H1 (cell line): ENCODE measurements around the gene C19orf12. TPM values are rescaled to one million over a fixed set of nuclear protein-coding genes. Genes with fewer than 3 reads are reported as not detected.

Experiments used
- CTCF ChIA-PET: fragments of 300-600 bp; sonication (Branson Sonifier 250); formaldehyde crosslinking; loops from one replicate; lab custom pipeline; 2021; ENCODE audit not compliant: partially characterized antibody; lab: Charles Lee
- POLR2A ChIA-PET: fragments of 300-600 bp; sonication (Branson Sonifier 250); formaldehyde crosslinking; loops from one replicate; lab custom pipeline; 2021; ENCODE audit warnings: inconsistent platforms; ENCODE audit not compliant: partially characterized antibody; lab: Charles Lee
- DNase-seq, 2 experiments: peaks; one replicate each; pipeline versions ENCODE4 v3.0.0 to v3.0.0-alpha.2; 2010 to 2022; ENCODE audit warnings: low spot score in 2 of 2, low read depth in 1 of 2, mixed read lengths in 1 of 2
- FAIRE-seq: peaks from 2 replicates; lab custom pipeline; 2011; peaks lifted over from hg19 to GRCh38; lab: Jason Lieb, UNC
- H2AFZ ChIP-seq: 2 replicates; pipeline ENCODE4 v1.8.1; 2012; ENCODE audit warnings: low read length, inconsistent platforms
- H2AK5ac ChIP-seq: 2 replicates; pipeline ENCODE4 v1.6.1; 2013; ENCODE audit warnings: low read depth, low read length
- H2BK120ac ChIP-seq: replicated peaks from 2 replicates; pipeline ENCODE3; 2013; ENCODE audit warnings: low read depth, low read length, inconsistent platforms
- H2BK12ac ChIP-seq: 2 replicates; pipeline ENCODE4 v1.6.1; 2013; ENCODE audit warnings: low read depth, low read length
- H2BK15ac ChIP-seq: 2 replicates; pipeline ENCODE4 v1.6.1; 2013; ENCODE audit warnings: low read length
- H2BK20ac ChIP-seq: 2 replicates; pipeline ENCODE4 v1.6.1; 2013; ENCODE audit warnings: low read length
- H2BK5ac ChIP-seq: 2 replicates; pipeline ENCODE4 v1.6.1; 2013; ENCODE audit warnings: low read depth, low read length
- H3K14ac ChIP-seq: 2 replicates; pipeline ENCODE4 v1.6.1; 2013; ENCODE audit warnings: inconsistent platforms; ENCODE audit not compliant: insufficient read length
- H3K18ac ChIP-seq: 2 replicates; pipeline ENCODE4 v1.6.1; 2013; ENCODE audit warnings: low read length; ENCODE audit errors: extremely low read depth
- H3K23ac ChIP-seq: 2 replicates; pipeline ENCODE4 v1.6.1; 2013; ENCODE audit warnings: inconsistent platforms; ENCODE audit not compliant: insufficient read length
- H3K23me2 ChIP-seq: 2 replicates; pipeline ENCODE4 v1.6.1; 2013; ENCODE audit warnings: low read depth, low read length
- H3K27ac ChIP-seq: 2 replicates; pipeline ENCODE4 v1.6.1; 2011; ENCODE audit warnings: low read depth, low read length, inconsistent platforms
- H3K27me3 ChIP-seq, 4 experiments: replicated peaks in 1 of 4; 1 replicate in 1 of 4; 2 replicates in 3 of 4; pipeline versions ENCODE4 v1.6.1 to v1.8.1; 2011 to 2013; ENCODE audit warnings: low read length in 3 of 4, mild to moderate bottlenecking in 3 of 4, inconsistent platforms in 2 of 4, mixed read lengths in 2 of 4, moderate library complexity in 1 of 4; ENCODE audit not compliant: control insufficient read depth in 3 of 4, insufficient read depth in 3 of 4; ENCODE audit errors: extremely low read depth in 1 of 4
- H3K36me3 ChIP-seq, 4 experiments: 2 replicates each; pipeline versions ENCODE4 v1.6.1 to v1.8.1; 2011 to 2013; ENCODE audit warnings: mild to moderate bottlenecking in 4 of 4, low read length in 3 of 4, moderate library complexity in 2 of 4, control low read depth in 1 of 4, inconsistent platforms in 1 of 4; ENCODE audit not compliant: insufficient read depth in 4 of 4, control insufficient read depth in 2 of 4
- H3K4ac ChIP-seq: replicated peaks from 2 replicates; pipeline ENCODE3; 2013; ENCODE audit warnings: low read length, low read depth, mixed read lengths, inconsistent platforms; ENCODE audit not compliant: insufficient read length
- H3K4me1 ChIP-seq, 4 experiments: replicated peaks in 1 of 4; 1 replicate in 1 of 4; 2 replicates in 3 of 4; pipeline versions ENCODE4 v1.6.1 to v1.8.1; 2011 to 2013; ENCODE audit warnings: low read length in 3 of 4, inconsistent platforms in 2 of 4, mixed read lengths in 1 of 4; ENCODE audit not compliant: insufficient read depth in 4 of 4, control insufficient read depth in 3 of 4
- H3K4me2 ChIP-seq, 2 experiments: 2 replicates each; pipeline versions ENCODE4 v1.6.1 to v1.8.1; 2011 to 2013; ENCODE audit warnings: low read depth in 2 of 2, low read length in 2 of 2, control low read depth in 1 of 2, inconsistent platforms in 1 of 2, mild to moderate bottlenecking in 1 of 2; ENCODE audit not compliant: insufficient read depth in 1 of 2
- H3K4me3 ChIP-seq, 4 experiments: fragments of 200-600, 300-600 bp in 1 of 4; sonication (generic), shearing (Covaris generic), sonication (Bioruptor Twin) in 1 of 4; 2 replicates each; pipeline versions ENCODE4 v1.5.1 to v1.8.1; 2011 to 2016; ENCODE audit warnings: low read length in 4 of 4, low read depth in 3 of 4, control low read depth in 2 of 4, inconsistent platforms in 2 of 4, mild to moderate bottlenecking in 2 of 4, mixed read lengths in 1 of 4, moderate library complexity in 1 of 4; ENCODE audit not compliant: insufficient read depth in 2 of 4; ENCODE audit errors: extremely low read depth in 1 of 4
- H3K56ac ChIP-seq: replicated peaks from 2 replicates; pipeline ENCODE3; 2013; ENCODE audit warnings: low read depth, mild to moderate bottlenecking, mixed read lengths, low read length, inconsistent platforms; ENCODE audit not compliant: insufficient read length
- H3K79me1 ChIP-seq: 2 replicates; pipeline ENCODE4 v1.6.1; 2013; ENCODE audit warnings: low read depth, low read length, control low read depth
- H3K79me2 ChIP-seq, 2 experiments: 2 replicates each; pipeline versions ENCODE4 v1.6.1 to v1.8.1; 2012 to 2013; ENCODE audit warnings: low read length in 2 of 2, mild to moderate bottlenecking in 2 of 2, inconsistent platforms in 1 of 2; ENCODE audit not compliant: insufficient read depth in 2 of 2, control insufficient read depth in 1 of 2
- H3K9ac ChIP-seq, 4 experiments: replicated peaks in 1 of 4; 1 replicate in 1 of 4; 2 replicates in 3 of 4; pipeline versions ENCODE4 v1.6.1 to v1.8.1; 2011 to 2013; ENCODE audit warnings: low read depth in 3 of 4, low read length in 3 of 4, control low read depth in 2 of 4, mild to moderate bottlenecking in 2 of 4, moderate library complexity in 2 of 4, inconsistent platforms in 1 of 4; ENCODE audit errors: extremely low read depth in 1 of 4
- H3K9me3 ChIP-seq, 2 experiments: 2 replicates each; pipeline versions ENCODE4 v1.6.1 to v1.8.1; 2012 to 2013; ENCODE audit warnings: mild to moderate bottlenecking in 2 of 2, moderate library complexity in 2 of 2, control low read depth in 1 of 2, inconsistent platforms in 1 of 2, low read depth in 1 of 2, low read length in 1 of 2, mixed read lengths in 1 of 2; ENCODE audit not compliant: insufficient read depth in 2 of 2
- H4K20me1 ChIP-seq, 2 experiments: replicated peaks in 1 of 2; 2 replicates each; pipeline versions ENCODE3 to v1.8.1; 2011 to 2013; ENCODE audit warnings: inconsistent platforms in 2 of 2, low read length in 2 of 2, mild to moderate bottlenecking in 1 of 2; ENCODE audit not compliant: insufficient read depth in 2 of 2, control insufficient read depth in 1 of 2
- H4K5ac ChIP-seq: 2 replicates; pipeline ENCODE4 v1.6.1; 2013; ENCODE audit warnings: low read length, low read depth, mixed read lengths, inconsistent platforms; ENCODE audit not compliant: insufficient read length
- H4K8ac ChIP-seq: 2 replicates; pipeline ENCODE4 v1.8.0; 2013; ENCODE audit warnings: mild to moderate bottlenecking, moderate library complexity, low read length, inconsistent platforms; ENCODE audit not compliant: insufficient read depth; ENCODE audit errors: extremely low read depth
- H4K91ac ChIP-seq: replicated peaks from 2 replicates; pipeline ENCODE3; 2013; ENCODE audit warnings: low read length, mixed read lengths, inconsistent platforms; ENCODE audit not compliant: insufficient read length
- WGBS, 2 experiments: shearing (Covaris generic) in 1 of 2; methylation state at CpG; one replicate each; pipeline versions ENCODE4 v1.1.6 to v1.1.7; 2013 to 2015; ENCODE audit warnings: low lambda C conversion rate in 2 of 2, mixed read lengths in 2 of 2, inconsistent platforms in 1 of 2, low coverage in 1 of 2, missing lambda C conversion rate in 1 of 2; ENCODE audit not compliant: insufficient replicate concordance in 2 of 2, insufficient coverage in 1 of 2, insufficient read length in 1 of 2; ENCODE audit errors: extremely low coverage in 1 of 2, missing lambda C conversion rate in 1 of 2; 5-methylcytosine and 5-hydroxymethylcytosine counted together
- polyA plus RNA-seq, 7 experiments: library from polyadenylated mRNA; depleted of rRNA in 3 of 7; stranded (reverse) in 5 of 7; unstranded in 2 of 7; fragments of >200 nt in 5 of 7; fragments of 200-250 nt in 2 of 7; gene quantifications; 1 replicate in 5 of 7; 2 replicates in 1 of 7; 4 replicates in 1 of 7; pipeline versions ENCODE4 v1.2.1 to v1.2.3, GENCODE V29; 2011 to 2013; ENCODE audit warnings: missing spikeins in 2 of 7, mixed read lengths in 2 of 7
- total RNA-seq: library from RNA; stranded (reverse); fragmentation: NEBNext Ultra II Directional; extraction: Animal tissue kit (Norgen Biotek cat#: 25700); gene quantifications from 2 replicates; pipeline ENCODE4 v1.2.1, GENCODE V29; 2021

Gene C19orf12
- total and polyA plus RNA-seq, 2 of the 8 experiments (the other 6 are each of a cell fraction or from before 2014, with no cell fraction given), result 10.7 to 11.9 TPM

- no peak overlapping the region for H4K91ac ChIP-seq
- ChIA-PET POLR2A (no interaction called here), CTCF (interaction anchor here (0.9 to 4.0 kb wide), 5 partner anchors 9 to 52 kb away, joined by 3 to 20 read pairs (median 6); no protein-coding TSS in a partner anchor)
- 0 out of 2 replicates have a peak overlapping the region, but pooled peaks have one; percentile 8 for H2BK15ac ChIP-seq
- H3K56ac ChIP-seq, result no peak overlapping the region
- H3K4me2 ChIP-seq, result no peak overlapping the region
- H2BK5ac ChIP-seq, result no peak overlapping the region
- no peak for FAIRE-seq
- H3K4ac ChIP-seq, result no peak overlapping the region
- H3K23me2 ChIP-seq, result peaks cover 13% of the 10 kb centered on the region
- no peaks in the 10 kb centered on the region for H3K36me3 ChIP-seq
- peaks cover 0 to 4% of the 10 kb centered on the region in 2 experiments; a peak in 1 of 4 replicates for H3K79me2 ChIP-seq
- no peak overlapping the region for H2AFZ ChIP-seq
- H3K27me3 ChIP-seq, result peaks cover 0 to 10% (median 1%) of the 10 kb centered on the region in 4 experiments; a peak in 4 of 7 replicates
- no peak overlapping the region for H4K8ac ChIP-seq
- H2BK120ac ChIP-seq, result no peak overlapping the region
- 90% methylated on average over 17 of the region's 17 CpGs; no CpG with 5 or more reads in 1 of the 2 experiments for WGBS, 2 experiments
- peaks cover 4% of the 10 kb centered on the region; the same call in 1 of the 2 replicates for H3K79me1 ChIP-seq
- H3K4me3 ChIP-seq, result no peak overlapping the region
- no peak overlapping the region for H3K27ac ChIP-seq
- no peak overlapping the region for H3K14ac ChIP-seq
- no peak overlapping the region for H3K23ac ChIP-seq
- H3K4me1 ChIP-seq, result peaks cover 0 to 15% (median 12%) of the 10 kb centered on the region in 4 experiments; a peak in 6 of 7 replicates
- no peak overlapping the region for H4K5ac ChIP-seq
- H2BK12ac ChIP-seq, result peak overlapping the region; percentile 19; the same call in 1 of the 2 replicates
- H3K9me3 ChIP-seq, result no peaks in the 10 kb centered on the region
- H4K20me1 ChIP-seq, result no peaks in the 10 kb centered on the region
- H3K9ac ChIP-seq, result no peak overlapping the region
- H3K18ac ChIP-seq, result no peak overlapping the region
- H2AK5ac ChIP-seq, result 0 out of 2 replicates have a peak overlapping the region, but pooled peaks have one; percentile 53
- no peak overlapping the region for H2BK20ac ChIP-seq
- no peak for DNase-seq
These were observed 52.3 kb downstream of the C19orf12 start for GRCh38 chr19:29662604-29663404.
